ENCODE measurements around the gene STBD1. TPM values are rescaled to one million over a fixed set of nuclear protein-coding genes. Genes with fewer than 3 reads are reported as not detected.
"Not testable (repeated sequence)": the region's sequence is repeated elsewhere in the genome, so short reads cannot be mapped to it uniquely, and the experiment has no call there.

Gene STBD1
- total RNA-seq, 1 donor from 2014 or later: 0.09 TPM

DNA sequence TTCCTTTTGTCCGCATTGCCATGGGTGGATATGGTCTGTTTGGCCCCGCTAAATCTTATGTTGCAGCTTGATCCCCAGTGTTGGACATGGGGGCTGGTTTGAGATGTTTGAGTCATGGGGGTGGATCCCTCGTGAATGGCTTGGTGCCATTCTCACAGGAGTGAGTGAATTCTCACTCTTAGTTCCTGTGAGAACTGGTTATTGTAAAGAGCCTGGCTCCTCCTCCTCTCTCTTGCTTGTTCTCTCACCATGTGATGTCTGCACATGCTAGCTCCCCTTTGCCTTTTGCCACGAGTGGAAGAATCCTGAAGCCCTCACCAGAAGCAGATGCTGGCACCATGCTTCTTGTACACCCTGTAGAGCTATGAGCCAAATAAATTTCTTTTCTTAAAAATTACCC lies 22.6 kb upstream of the STBD1 start:
- H3K27ac Mint-ChIP-seq: no peak overlapping the region
- CTCF ChIA-PET: no interaction called here
- intact Hi-C loops (cut with micrococcal nuclease): no loop called here
- no peaks in the 10 kb centered on the region for H3K4me1 Mint-ChIP-seq
- H3K4me3 Mint-ChIP-seq: no peak overlapping the region
- DNase-seq: no peak
- POLR2A ChIA-PET: no interaction called here
- H3K36me3 Mint-ChIP-seq (ENCODE audit: low read depth): no peaks in the 10 kb centered on the region
- ATAC-seq (ENCODE audit: low read depth): no peak
- H3K27me3 Mint-ChIP-seq: peaks cover 18% of the 10 kb centered on the region
- TF ChIP-seq, protein P1, sequence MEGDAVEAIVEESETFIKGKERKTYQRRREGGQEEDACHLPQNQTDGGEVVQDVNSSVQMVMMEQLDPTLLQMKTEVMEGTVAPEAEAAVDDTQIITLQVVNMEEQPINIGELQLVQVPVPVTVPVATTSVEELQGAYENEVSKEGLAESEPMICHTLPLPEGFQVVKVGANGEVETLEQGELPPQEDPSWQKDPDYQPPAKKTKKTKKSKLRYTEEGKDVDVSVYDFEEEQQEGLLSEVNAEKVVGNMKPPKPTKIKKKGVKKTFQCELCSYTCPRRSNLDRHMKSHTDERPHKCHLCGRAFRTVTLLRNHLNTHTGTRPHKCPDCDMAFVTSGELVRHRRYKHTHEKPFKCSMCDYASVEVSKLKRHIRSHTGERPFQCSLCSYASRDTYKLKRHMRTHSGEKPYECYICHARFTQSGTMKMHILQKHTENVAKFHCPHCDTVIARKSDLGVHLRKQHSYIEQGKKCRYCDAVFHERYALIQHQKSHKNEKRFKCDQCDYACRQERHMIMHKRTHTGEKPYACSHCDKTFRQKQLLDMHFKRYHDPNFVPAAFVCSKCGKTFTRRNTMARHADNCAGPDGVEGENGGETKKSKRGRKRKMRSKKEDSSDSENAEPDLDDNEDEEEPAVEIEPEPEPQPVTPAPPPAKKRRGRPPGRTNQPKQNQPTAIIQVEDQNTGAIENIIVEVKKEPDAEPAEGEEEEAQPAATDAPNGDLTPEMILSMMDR (IDR thresholded peaks at IDR 0.05): no peak
- H3K9me3 Mint-ChIP-seq: no peaks in the 10 kb centered on the region

DNA sequence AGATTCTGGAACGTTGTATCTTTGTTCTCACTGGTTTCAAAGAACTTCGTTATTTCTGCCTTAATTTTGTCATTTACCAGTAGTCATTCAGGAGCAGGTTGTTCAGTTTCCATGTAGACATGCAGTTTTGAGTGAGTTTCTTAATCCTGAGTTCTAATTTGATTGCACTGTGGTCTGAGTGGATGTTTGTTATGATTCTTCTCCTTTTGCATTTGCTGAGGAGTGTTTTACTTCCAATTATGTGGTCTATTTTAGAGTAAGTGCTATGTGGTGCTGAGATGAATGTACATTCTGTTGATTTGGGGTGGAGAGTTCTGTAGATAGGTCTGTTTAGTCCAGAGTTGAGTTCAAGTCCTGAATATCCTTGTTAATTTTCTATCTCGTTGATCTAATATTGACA lies 18.7 kb upstream of the STBD1 start:
- intact Hi-C loops (cut with micrococcal nuclease); H3K9me3 Mint-ChIP-seq; ATAC-seq (ENCODE audit: low read depth); H3K36me3 Mint-ChIP-seq (ENCODE audit: low read depth); DNase-seq; H3K27ac Mint-ChIP-seq; CTCF ChIA-PET; H3K4me1 Mint-ChIP-seq; POLR2A ChIA-PET; H3K4me3 Mint-ChIP-seq: not testable (repeated sequence)
- H3K27me3 Mint-ChIP-seq: peaks cover 37% of the 10 kb centered on the region

DNA sequence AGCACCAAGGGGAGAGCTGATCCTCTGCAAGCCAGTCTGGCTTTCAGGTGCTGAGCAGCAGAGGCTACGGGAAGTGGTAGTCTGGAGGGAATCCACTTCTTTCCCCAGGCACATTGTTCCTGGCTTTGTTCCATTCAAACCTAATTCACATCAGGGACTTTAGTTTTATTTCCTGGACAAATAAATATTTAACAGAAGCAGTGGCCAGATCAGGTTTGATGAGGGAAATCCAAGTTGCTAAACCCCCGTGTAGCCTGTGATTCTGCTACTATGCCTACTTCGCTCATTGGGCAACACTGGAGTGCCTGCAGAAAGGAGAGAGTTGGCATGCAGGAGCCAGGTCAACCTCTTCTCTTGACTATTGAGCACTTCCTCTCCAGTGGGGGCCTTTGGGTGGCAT lies 13.8 kb upstream of the STBD1 start:
- Mint-ChIP-seq H3K9me3 (peaks cover 13% of the 10 kb centered on the region), H3K4me1 (no peaks in the 10 kb centered on the region), H3K27me3 (peaks cover 33% of the 10 kb centered on the region), H3K27ac (no peak overlapping the region), H3K4me3 (no peak overlapping the region), H3K36me3 (ENCODE audit: low read depth) (no peaks in the 10 kb centered on the region)
- TF ChIP-seq, protein P1 (IDR thresholded peaks at IDR 0.05): no peak
- ChIA-PET CTCF (no interaction called here), POLR2A (no interaction called here)
- intact Hi-C loops (cut with micrococcal nuclease): no loop called here
- ATAC-seq (ENCODE audit: low read depth) (no peak), DNase-seq (no peak)

DNA sequence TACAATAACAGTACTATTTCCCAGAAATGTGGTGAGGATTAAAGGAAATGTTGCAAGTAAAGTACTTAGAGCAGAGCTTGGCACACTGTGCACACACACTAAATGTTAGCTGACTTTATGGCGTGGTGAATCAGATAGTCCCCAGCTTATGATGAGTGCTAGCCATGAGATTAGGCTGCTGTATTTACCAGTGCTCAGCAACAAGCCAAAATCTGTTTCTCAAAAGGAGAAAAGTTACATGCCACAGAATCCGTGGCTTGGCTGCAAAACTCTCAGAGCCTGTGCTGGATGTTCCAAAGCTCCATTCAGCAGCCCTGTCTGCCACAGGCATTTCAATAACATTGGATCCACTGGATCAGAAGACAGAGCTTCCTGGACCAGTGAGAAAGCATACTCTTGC lies 12.8 kb upstream of the STBD1 start:
- TF ChIP-seq, protein P1 (IDR thresholded peaks at IDR 0.05): no peak
- CTCF ChIA-PET: no interaction called here
- peaks cover 19% of the 10 kb centered on the region for H3K9me3 Mint-ChIP-seq
- H3K36me3 Mint-ChIP-seq (ENCODE audit: low read depth): no peaks in the 10 kb centered on the region
- intact Hi-C loops (cut with micrococcal nuclease): no loop called here
- POLR2A ChIA-PET: no interaction called here
- H3K27ac Mint-ChIP-seq: no peak overlapping the region
- DNase-seq (no peak), ATAC-seq (ENCODE audit: low read depth) (no peak)
- H3K27me3 Mint-ChIP-seq: peaks cover 25% of the 10 kb centered on the region
- H3K4me1 Mint-ChIP-seq: no peaks in the 10 kb centered on the region
- H3K4me3 Mint-ChIP-seq: no peak overlapping the region

DNA sequence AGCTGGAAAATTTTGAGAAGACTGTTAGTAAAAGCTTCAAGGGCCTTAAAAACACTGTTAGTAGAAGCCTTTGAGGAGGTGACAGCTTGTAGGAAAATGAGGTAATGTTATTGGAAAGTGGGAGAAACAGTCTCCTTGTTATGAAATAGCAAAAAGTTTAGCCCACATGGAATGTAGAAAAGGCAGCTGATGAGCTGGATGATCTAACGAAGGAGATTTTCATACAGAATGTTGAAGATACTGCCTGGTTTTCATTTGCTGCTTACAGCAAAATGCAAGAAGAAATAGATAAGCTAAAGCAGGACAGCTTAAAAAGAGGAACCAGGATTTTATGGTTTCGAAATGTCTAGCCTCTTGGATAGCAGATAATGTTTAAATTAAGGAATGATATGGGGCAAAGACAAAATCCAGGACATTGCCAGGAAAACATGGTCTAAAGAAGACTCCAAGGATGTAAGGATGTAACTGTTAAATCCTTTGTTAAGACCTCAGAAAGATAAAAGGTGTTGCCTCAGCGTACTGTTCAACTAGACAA lies 10.2 kb upstream of the STBD1 start:
- intact Hi-C loops (cut with micrococcal nuclease): no loop called here

More for the DNA sequence above, 10.2 kb upstream of the STBD1 start:
- CTCF ChIA-PET: no interaction called here
- Mint-ChIP-seq H3K4me3 (no peak overlapping the region), H3K36me3 (ENCODE audit: low read depth) (no peaks in the 10 kb centered on the region), H3K9me3 (peaks cover 19% of the 10 kb centered on the region), H3K27ac (no peak overlapping the region), H3K27me3 (peaks cover 11% of the 10 kb centered on the region), H3K4me1 (no peaks in the 10 kb centered on the region)
- DNase-seq (no peak), ATAC-seq (ENCODE audit: low read depth) (no peak)
- POLR2A ChIA-PET: no interaction called here
- TF ChIP-seq, protein P1 (IDR thresholded peaks at IDR 0.05): no peak

Data from activated B cell treated with CpG ODN at 0.5 μM for 24 hours (primary cell).